Measurements from ENCODE around the gene SCARB1.
A peak's percentile ranks its signal among the peaks of the same experiment; 100 is the strongest.
"Not testable (repeated sequence)": the region's sequence is repeated elsewhere in the genome, so short reads cannot be mapped to it uniquely, and the experiment has no call there.

Gene SCARB1

DNA sequence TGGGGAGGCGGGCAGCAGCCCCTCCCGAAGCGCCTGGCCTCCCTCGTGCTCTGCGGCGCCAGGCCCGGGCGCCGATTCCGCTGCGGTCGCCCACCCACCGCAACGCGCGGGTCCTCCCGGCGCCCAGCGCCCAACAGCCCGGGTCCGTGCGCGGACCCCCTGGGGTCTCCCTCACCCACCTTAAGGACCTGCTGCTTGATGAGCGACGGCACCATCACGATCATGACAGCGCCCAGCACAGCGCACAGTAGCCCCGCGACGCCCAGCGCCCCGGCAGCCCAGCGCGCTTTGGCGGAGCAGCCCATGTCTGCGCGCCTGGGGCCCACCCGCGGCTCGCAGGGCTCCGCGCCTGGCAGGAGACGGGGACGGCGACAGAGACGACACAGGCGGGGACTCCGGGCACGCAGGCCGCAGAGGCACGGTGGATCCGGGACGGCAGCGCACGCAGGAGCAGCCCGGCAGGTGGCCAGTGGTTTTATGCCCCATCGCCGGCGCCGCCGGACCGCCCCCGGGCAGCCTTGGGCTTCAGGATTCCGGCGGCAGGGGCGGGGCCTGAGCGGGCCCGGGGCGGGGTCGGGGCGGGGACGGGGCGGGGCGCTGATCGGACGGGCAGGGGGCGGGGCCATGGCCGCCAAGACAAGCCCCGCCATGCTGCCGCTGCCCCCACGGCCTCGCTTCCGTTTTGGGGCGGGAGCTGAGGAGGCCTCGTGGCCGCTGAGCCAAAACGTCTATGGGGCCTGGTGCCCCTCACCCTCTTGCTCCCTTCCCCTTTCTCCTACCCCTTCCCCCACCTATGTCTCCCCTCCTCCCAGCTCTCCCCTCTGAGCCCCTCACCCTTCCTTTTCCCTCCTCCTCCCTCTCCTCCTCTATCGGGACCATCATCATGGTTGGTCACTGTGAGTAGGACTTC, at the start of gene SCARB1:
TSS of gene SCARB1 (minus strand) at position 449 of the 910 bp plus-strand sequence. CDS start at position 305, 144 bp downstream.
- DNase-seq: peak; percentile 70

GRCh38 chr12:124912529-124913287, 49.0 kb upstream of the SCARB1 start:
- DNase-seq: not testable (repeated sequence)

- not testable (repeated sequence) for DNase-seq
Observed at GRCh38 chr12:124911521-124911920, 47.9 kb upstream of the SCARB1 start.

- no peak for DNase-seq
Observed at GRCh38 chr12:124910561-124911478, 47.2 kb upstream of the SCARB1 start.

DNA sequence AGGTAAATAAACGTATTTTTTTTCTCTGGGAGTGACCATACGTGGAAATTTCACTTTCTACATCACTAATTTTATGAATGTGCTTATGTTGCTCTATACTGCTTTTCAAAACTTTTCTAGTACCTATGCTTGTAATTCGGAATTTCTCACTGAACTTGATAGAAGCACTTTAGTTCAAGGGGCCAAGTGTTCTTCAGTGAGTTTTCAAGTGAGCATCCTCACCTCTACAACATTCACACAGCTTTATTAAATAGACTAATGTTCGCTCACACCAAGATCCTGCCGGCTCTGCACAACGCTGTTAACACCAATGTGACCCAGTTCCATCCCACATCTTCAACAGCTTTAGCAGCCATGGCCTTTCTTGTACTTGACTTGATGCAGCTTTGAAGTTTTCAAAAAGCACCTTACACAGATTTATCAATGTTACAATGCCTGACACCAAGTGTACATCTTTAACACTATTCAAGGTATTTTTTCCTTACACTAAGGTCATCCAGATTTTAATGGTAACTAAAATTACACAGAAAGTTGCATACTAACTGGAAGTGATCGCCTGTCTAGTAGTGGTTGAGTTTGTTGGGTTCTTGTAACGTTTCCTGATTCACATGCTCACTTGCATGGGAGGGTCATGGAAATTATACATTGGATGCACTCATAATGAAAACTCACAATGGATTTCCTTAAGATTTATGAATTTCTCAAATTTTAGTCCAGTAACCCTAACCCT, 46.3 kb upstream of the SCARB1 start:
- DNase-seq: no peak

- DNase-seq: no peak
Observed at GRCh38 chr12:124906606-124907261, 43.1 kb upstream of the SCARB1 start.

- DNase-seq: no peak
Observed at GRCh38 chr12:124904306-124905098, 40.8 kb upstream of the SCARB1 start.

DNA sequence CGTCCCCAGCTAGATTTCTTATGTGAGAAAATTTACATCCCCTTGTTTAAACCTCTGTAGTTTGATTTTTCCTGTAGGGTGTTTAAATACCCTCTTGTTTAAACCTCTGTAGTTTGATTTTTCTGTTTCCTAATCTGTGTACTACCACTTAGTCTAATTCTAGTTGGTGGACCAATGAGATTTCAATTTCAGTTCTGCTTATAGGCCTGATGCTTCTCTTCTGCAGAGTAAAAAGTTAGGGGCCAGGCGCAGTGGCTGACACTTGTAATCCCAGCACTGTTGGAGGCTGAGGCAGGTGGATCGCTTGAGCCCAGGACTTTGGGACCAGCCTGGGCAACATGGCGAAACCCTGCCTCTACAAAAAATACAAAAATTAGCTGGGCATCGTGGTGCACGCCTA, 39.3 kb upstream of the SCARB1 start:
- no peak for DNase-seq

- no peak for DNase-seq
Observed at GRCh38 chr12:124901003-124901402, 37.3 kb upstream of the SCARB1 start.

DNA sequence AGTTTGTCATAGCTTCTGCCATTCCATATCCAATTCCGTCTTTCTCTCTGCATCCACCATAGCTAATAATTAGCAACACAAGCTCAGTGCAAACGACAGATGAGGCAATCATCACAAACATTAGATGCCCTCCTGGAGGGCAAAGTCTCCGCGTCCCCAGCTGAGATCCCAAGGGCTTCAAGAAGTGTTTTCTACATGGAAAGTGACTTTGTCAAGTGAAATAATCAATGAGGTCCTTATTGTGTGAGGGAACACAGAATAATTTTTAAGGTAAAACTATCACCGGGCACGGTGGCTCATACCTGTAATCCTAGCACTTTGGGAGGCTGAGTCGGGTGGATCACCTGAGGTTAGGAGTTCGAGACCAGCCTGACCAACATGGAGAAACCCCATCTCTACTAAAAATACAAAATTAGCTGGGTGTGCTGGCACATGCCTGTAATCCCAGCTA, 36.7 kb upstream of the SCARB1 start:
- not testable (repeated sequence) for DNase-seq

GRCh38 chr12:124898923-124899294, 35.2 kb upstream of the SCARB1 start:
- DNase-seq: no peak

GRCh38 chr12:124898200-124898922, 34.7 kb upstream of the SCARB1 start:
- peak; percentile 7 for DNase-seq

- no peak for DNase-seq
Observed at GRCh38 chr12:124896461-124896860, 32.8 kb upstream of the SCARB1 start.

DNA sequence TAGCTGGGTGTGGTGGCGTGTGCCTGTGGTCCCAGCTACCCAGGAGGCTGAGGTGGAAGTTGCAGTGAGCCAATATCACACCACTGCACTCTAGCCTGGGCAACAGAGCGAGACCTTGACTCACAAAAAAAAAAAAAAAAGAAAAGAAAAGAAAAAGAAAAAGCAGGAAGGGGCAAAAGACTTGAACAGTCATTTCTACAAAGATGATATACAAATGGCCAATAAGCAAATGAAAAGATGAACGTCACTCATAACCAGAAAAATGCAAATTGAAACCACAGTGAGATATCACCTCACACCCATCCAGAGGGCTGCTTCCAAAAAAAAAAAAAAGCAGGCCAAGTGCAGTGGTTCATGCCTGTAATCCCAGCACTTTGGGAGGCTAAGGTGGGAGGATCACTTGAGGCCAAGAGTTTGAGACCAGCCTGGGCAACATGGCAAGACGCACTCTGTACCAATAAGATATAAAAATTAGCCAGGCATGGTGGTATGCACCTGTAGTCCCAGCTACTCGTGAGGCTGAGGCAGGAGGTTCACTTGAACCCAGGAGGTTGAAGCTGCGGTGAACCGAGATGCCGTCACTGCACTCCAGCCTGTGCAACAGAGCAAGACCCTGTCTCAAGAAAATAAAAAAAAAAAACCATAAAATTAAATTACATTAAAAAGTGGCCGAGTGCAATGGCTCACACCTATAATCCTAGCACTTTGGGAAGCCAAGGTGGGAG, 30.3 kb upstream of the SCARB1 start:
- no peak for DNase-seq

DNA sequence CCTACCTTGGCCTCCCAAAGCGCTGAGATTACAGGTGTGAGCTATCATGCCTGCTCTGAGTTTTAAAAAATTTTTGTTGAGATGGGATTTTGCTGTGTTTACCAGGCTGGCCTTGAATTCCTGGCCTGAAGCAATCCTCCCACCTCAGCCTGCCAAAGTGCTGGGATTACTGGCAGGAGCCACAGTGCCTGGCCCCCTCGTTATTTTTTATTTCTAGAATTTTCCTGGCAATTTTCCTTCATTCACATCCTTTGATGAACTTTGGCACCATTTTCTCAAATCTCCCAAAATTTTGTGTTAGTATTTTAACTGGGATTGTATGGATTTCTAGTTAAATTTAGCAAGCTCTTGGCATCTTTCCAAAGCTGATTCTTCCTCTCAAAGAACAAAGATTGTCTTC, 24.6 kb upstream of the SCARB1 start:
- DNase-seq: no peak

DNA sequence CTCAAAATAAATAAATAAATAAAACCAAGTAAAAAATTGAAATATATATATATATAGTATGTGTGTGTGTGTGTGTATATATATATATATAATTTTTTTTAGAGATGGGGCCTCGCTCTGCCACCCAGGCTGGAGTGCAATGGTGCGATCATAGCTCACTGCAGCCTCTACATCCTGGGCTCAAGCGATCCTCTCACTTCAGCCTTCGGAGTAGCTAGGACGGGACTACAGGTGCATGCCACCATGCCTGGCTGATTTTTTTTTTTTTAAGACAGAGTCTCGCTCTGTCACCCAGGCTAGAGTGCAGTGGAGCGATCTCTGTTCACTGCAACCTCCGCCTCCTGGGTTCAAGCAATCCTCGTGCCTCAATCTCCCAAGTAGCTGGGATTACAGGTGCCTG, 24.1 kb upstream of the SCARB1 start:
- not testable (repeated sequence) for DNase-seq

GRCh38 chr12:124884587-124885438, 21.1 kb upstream of the SCARB1 start:
- DNase-seq: no peak
